ENCODE results near the gene CD59.

DNA sequence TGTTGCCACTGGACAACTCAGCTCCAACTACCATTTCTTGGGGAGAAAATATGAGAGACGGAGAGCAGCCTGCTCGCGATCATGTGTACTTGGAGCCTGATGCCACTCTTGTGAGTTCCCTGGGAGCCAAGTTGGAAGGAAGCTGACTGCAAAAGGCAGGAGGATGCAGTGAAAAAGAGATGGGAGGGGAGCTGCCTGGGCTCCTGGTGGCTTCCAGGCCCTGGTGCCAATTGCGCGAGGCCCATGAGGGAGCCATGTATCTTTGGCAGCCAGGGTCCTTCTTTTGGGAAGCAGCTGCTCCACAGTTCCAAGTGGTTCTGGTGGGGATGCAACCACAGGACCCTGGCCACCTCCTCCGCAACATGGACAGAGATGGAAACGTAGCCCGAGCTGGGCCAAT lies 46.7 kb downstream of the CD59 start:
- TF ChIP-seq, protein P1, sequence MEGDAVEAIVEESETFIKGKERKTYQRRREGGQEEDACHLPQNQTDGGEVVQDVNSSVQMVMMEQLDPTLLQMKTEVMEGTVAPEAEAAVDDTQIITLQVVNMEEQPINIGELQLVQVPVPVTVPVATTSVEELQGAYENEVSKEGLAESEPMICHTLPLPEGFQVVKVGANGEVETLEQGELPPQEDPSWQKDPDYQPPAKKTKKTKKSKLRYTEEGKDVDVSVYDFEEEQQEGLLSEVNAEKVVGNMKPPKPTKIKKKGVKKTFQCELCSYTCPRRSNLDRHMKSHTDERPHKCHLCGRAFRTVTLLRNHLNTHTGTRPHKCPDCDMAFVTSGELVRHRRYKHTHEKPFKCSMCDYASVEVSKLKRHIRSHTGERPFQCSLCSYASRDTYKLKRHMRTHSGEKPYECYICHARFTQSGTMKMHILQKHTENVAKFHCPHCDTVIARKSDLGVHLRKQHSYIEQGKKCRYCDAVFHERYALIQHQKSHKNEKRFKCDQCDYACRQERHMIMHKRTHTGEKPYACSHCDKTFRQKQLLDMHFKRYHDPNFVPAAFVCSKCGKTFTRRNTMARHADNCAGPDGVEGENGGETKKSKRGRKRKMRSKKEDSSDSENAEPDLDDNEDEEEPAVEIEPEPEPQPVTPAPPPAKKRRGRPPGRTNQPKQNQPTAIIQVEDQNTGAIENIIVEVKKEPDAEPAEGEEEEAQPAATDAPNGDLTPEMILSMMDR (IDR thresholded peaks at IDR 0.05; ENCODE audit: extremely low read depth in 1 of 2, insufficient read depth in 1 of 2, low read depth in 1 of 2, low read length in 2 of 2), result no peak
- TF ChIP-seq POLR2A (IDR thresholded peaks at IDR 0.05; ENCODE audit: low read depth, low read length) (no peak), POLR2AphosphoS5 (IDR thresholded peaks at IDR 0.05; ENCODE audit: insufficient read depth, low read depth, low read length) (peak; percentile 15), EZH2 (IDR thresholded peaks at IDR 0.05; ENCODE audit: borderline replicate concordance, low read depth, low read length, severe bottlenecking) (no peak)

Data from endothelial cell of umbilical vein (primary cell).